ENCODE results near the gene SLC19A2. TPM values are rescaled to one million over a fixed set of nuclear protein-coding genes. Genes with fewer than 3 reads are reported as not detected.

Gene SLC19A2
- total RNA-seq (2021): 12.4 and 12.8 TPM in 2 replicates
- long read RNA-seq, transcript SLC19A2-201 (6 exons, 3,671 nt): major isoform, 17 of 25 reads
- long read RNA-seq, partial matches to known transcripts: 5 of 25 reads
- long read RNA-seq, other reads (novel, unspliced or antisense): 3 of 25 reads

GRCh38 chr1:169485431-169486280 lies at the start of gene SLC19A2:
SLC19A2 (minus strand) TSS chr1:169485944; CDS start chr1:169485766, 178 bp downstream.
- Histone ChIP-seq H2BK12ac (ENCODE audit: insufficient read length, low read depth, low read length) (no peak within 1 kb of the TSS), H3K23me2 (ENCODE audit: insufficient read length, low read depth, low read length, poor library complexity, severe bottlenecking) (peaks cover 15% of the 10 kb centered on the region), H3K14ac (ENCODE audit: insufficient read depth, low read length) (peak within 1 kb of the TSS; percentile 96), H3K27ac (ENCODE audit: insufficient read length, low read depth, low read length) (peak within 1 kb of the TSS; percentile 59), H4K8ac (replicated peaks; ENCODE audit: insufficient read length, low read depth, low read length) (no peak within 1 kb of the TSS), H4K5ac (ENCODE audit: insufficient read length, low read depth, low read length) (peak within 1 kb of the TSS; percentile 3), H3K27me3 (ENCODE audit: insufficient read depth, low read length) (no peaks in the 10 kb centered on the region), H2BK120ac (ENCODE audit: low read depth, low read length, poor library complexity, severe bottlenecking) (no peak within 1 kb of the TSS), H3K79me1 (ENCODE audit: insufficient read depth, low read depth, low read length, poor library complexity, severe bottlenecking) (peaks cover 4% of the 10 kb centered on the region), H3K56ac (ENCODE audit: insufficient read length, low read depth, low read length) (peak within 1 kb of the TSS; percentile 9), H3K9me3 (ENCODE audit: control insufficient read depth, low read depth, low read length) (no peaks in the 10 kb centered on the region), H3K18ac (ENCODE audit: insufficient read length, low read depth, low read length) (peak within 1 kb of the TSS; percentile 91), H4K20me1 (ENCODE audit: control insufficient read depth, insufficient read depth, insufficient read length) (no peaks in the 10 kb centered on the region), H3K4me1 (ENCODE audit: insufficient read depth, low read length) (peaks cover 12% of the 10 kb centered on the region), H2BK5ac (ENCODE audit: insufficient read length, low read length) (no peak within 1 kb of the TSS), H2BK20ac (ENCODE audit: low read depth, low read length, poor library complexity, severe bottlenecking) (no peak within 1 kb of the TSS), H3K23ac (ENCODE audit: insufficient read length, low read depth, low read length) (peak within 1 kb of the TSS; percentile 10), H3K79me2 (ENCODE audit: insufficient read depth, low read length) (peaks cover 23% of the 10 kb centered on the region; the same call in 1 of the 2 replicates), H3T11ph (ENCODE audit: low read length) (no peak within 1 kb of the TSS), H3K9ac (ENCODE audit: extremely low read depth, insufficient read length, low read length) (peak within 1 kb of the TSS; percentile 91), H4K91ac (ENCODE audit: insufficient read length, low read depth, low read length) (no peak within 1 kb of the TSS), H3K4ac (ENCODE audit: low read depth, low read length) (no peak within 1 kb of the TSS), H3K4me2 (ENCODE audit: insufficient read depth, insufficient read length, low read length) (peak within 1 kb of the TSS; percentile 95), H2AK5ac (ENCODE audit: insufficient read length, low read length) (no peak within 1 kb of the TSS), H2BK15ac (ENCODE audit: low read depth, low read length) (no peak within 1 kb of the TSS), H2AFZ (ENCODE audit: low read length) (no peak within 1 kb of the TSS)
- no peaks in the 10 kb centered on the region; a peak in 1 of 5 replicates for H3K9me3 Mint-ChIP-seq
- H3K4me1 Mint-ChIP-seq: peaks cover 60 to 61% of the 10 kb centered on the region in 2 experiments
- WGBS (ENCODE audit: extremely low coverage, insufficient read length, low lambda C conversion rate): no CpG with 5 or more reads among the region's 85 CpGs
- DNase-seq: peak; percentile 99
- peak within 1 kb of the TSS; percentile 85 to 97 for H3K4me3 Mint-ChIP-seq
- TF ChIP-seq CTCF (conservative IDR thresholded peaks at IDR 0.05): peak; percentile 38; the same call in 1 of the 3 replicates
- H3K27me3 Mint-ChIP-seq (ENCODE audit: low read depth): no peaks in the 10 kb centered on the region
- peak within 1 kb of the TSS; percentile 98 for H3K27ac Mint-ChIP-seq
- no peaks in the 10 kb centered on the region; a peak in 1 of 7 replicates for H3K36me3 Mint-ChIP-seq (ENCODE audit: insufficient read depth in 1 of 3, low read depth in 3 of 3)

All from H9 (cell line).